22Rv1 (cell line): ENCODE measurements around the gene CDCP1.

Source experiments
- H3K27ac ChIP-seq: fragments of 450-650 bp; 2 replicates; pipeline ENCODE4 v1.5.1; 2017
- ZFX ChIP-seq: fragments of 450-650 bp; IDR thresholded peaks from 2 replicates; pipeline ENCODE4 v1.6.1; 2017; ENCODE audit warnings: antibody characterized with exemption, borderline replicate concordance
- TF ChIP-seq, protein P1 (sequence below): fragments of 450-650 bp; IDR thresholded peaks from 2 replicates; pipeline ENCODE4 v1.5.1; 2017; ENCODE audit warnings: mild to moderate bottlenecking

CDCP1 gene

DNA sequence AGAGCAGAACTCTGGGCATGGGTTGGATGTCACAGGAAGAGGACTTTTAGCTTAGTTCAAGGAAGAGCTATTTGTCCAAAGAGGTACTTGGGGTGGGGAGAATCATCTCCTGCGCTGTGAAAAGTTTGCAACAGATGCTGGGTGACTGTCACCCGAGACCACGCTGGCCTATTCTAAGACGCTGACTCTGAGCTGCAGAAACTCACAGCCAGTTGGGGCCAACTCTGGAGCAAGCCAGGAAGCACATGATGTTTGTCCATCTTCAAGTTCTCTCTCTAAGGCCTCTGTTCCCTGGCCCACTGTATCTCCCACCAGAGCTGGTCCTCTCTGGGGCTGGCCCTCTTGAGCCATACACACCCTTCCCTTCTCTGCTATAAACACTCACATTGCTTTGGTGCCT, 17.9 kb upstream of the CDCP1 start:
- H3K27ac ChIP-seq = no peak overlapping the region
- TF ChIP-seq ZFX = no peak
- TF ChIP-seq, protein P1, sequence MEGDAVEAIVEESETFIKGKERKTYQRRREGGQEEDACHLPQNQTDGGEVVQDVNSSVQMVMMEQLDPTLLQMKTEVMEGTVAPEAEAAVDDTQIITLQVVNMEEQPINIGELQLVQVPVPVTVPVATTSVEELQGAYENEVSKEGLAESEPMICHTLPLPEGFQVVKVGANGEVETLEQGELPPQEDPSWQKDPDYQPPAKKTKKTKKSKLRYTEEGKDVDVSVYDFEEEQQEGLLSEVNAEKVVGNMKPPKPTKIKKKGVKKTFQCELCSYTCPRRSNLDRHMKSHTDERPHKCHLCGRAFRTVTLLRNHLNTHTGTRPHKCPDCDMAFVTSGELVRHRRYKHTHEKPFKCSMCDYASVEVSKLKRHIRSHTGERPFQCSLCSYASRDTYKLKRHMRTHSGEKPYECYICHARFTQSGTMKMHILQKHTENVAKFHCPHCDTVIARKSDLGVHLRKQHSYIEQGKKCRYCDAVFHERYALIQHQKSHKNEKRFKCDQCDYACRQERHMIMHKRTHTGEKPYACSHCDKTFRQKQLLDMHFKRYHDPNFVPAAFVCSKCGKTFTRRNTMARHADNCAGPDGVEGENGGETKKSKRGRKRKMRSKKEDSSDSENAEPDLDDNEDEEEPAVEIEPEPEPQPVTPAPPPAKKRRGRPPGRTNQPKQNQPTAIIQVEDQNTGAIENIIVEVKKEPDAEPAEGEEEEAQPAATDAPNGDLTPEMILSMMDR = no peak

DNA sequence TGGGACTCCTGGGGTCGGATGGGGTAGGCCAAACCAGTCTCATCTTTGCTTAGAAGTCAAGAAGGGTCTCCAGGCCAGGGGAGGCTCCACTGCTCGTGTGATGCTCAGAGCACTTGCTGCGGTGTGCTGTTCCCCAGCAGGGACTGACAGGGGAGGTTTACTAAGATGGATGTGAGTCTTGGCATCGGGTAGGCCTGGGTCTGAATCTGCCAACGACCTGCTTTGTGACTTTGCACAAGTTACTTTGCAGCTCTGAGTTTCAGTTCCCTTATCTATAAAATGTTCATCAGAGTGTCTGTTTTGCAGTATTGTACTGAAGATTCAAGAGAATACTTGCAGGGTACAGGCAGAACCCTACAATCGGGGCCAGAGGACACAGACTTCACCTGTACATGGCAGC, 17.3 kb upstream of the CDCP1 start:
- TF ChIP-seq, protein P1 = no peak
- TF ChIP-seq ZFX = no peak
- H3K27ac ChIP-seq = no peak overlapping the region

DNA sequence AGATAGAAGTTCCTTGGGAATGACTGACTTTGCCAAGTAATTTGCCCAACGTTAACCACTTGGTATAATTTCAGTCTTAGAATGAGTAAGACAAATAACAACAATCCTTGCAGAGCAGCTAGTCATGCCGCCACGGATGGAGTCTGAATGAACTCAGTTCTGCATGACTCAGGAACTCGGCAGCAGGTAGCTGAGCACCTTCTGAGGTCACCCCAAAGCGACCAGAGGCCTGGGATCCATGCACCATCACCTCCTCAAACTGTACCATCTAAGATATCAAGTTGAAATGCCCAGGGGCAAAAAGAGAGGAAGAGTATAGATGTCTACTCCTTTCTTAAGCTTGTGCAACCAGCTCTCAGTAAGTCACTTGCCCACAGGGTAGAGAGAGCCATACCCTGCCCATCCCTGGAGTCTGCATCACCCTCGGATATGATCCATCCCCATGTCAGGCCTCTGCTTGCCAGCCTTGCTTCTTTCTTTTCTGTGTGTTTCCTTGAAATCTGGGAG, 8.5 kb upstream of the CDCP1 start:
- H3K27ac ChIP-seq = no peak overlapping the region
- TF ChIP-seq ZFX = no peak
- TF ChIP-seq, protein P1 = no peak

DNA sequence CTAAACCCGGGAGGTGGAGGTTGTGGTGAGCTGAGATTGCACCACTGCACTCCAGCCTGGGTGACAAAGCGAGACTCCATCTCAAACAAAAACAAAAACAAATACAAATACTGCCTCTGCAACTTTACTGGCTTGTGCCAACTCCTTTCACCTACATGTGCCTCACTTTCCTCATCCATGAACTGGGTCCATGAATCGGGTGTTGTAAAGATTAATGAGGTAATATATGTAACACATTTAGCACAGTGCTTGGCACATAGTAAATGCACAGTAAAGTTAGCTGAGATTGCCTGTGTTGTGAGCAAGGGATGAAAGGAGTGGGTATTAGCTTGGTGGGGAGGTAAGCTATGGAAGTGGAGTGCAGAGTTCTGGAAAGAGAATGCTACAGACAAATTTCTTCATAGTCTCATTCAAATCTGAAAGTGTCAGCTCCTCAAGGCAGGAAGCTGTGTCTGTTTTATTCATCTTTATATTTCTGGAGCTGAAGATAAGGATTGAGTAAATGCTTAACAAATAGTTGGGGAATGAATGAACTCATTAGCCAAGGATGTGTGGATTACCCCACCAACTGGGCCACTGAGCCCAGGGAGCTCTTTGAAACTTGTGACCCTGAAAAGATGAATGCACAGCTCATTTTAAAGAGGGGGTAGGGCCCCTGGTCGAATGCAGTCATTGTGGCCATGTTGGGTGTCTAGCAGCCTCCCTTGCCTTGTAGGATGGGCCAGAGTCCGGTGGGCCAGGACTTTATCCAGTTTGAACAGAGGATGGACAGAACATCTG, 7.7 kb upstream of the CDCP1 start:
- H3K27ac ChIP-seq = no peak overlapping the region
- TF ChIP-seq, protein P1 = no peak
- no peak for TF ChIP-seq ZFX

DNA sequence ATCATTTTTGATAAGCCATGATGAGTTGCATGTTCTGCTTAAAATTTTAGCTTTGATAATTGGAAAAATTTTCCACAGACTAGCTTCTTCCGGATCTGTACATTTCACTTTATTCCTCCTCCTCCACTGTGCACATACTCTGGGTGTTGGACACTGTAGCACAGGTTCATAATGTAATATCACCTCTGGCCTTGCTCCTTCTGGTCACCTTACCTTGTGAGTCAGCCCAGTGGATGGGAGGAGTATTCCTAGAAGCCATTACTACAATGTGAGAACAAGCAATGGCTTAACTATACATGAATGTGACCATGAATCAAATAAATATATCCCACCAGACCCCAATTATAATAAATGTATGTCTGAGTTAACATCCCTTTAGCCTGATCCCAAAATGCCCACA, 6.1 kb upstream of the CDCP1 start:
- no peak overlapping the region for H3K27ac ChIP-seq
- TF ChIP-seq, protein P1 = no peak
- no peak for TF ChIP-seq ZFX

DNA sequence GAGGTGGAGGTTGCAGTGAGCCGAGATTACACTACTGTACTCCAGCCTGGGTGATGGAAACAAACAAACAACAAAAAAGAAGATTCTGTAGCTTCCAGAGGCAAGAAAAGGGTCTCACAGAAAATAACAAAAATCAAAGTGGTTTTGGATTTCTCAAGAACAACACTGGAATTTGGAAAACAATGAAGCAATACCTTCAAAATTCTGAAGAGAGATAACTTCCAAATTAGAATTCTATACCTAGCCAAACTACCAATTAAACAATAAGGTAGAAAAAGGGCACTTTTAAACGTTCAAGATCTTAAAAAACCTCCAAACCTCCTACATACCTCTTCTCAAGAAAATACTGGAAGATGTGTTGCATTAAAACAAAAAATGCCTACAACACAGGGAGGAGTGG, 4.9 kb upstream of the CDCP1 start:
- TF ChIP-seq ZFX = no peak
- TF ChIP-seq, protein P1 = no peak
- H3K27ac ChIP-seq = no peak overlapping the region

DNA sequence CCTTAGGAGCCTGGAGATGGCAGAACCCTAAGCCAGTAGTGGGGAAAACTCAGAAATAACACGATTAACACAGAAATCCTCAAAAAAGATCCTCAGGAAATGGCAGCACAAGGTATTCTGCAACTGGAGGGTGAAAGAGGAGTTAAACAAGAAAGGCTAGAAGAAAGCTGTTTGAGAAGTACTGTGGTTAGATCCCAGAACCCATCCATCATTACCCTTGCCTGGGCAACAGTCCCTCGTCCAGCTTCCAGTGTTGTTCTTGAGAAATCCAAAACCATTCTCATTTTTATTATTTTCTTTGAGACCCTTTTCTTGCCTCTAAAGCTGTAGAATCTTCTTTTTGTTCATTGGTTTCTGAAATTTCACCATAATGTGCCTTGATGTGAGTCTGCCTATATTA, 2.7 kb upstream of the CDCP1 start:
- no peak overlapping the region for H3K27ac ChIP-seq
- TF ChIP-seq, protein P1 = no peak
- no peak for TF ChIP-seq ZFX
